Tibial nerve (tissue), 3 donors: ENCODE data around the gene MYPN.
"Not testable (repeated sequence)": the region's sequence is repeated elsewhere in the genome, so short reads cannot be mapped to it uniquely, and the experiment has no call there.

Experiments
- POLR2A ChIP-seq, 2 donors: fragments of 450-650 bp; IDR thresholded peaks; one replicate each; pipeline ENCODE4 v1.6.1; 2017; ENCODE audit warnings: antibody characterized with exemption in 2 of 2, mild to moderate bottlenecking in 2 of 2, moderate library complexity in 2 of 2
- TF ChIP-seq, protein P1 (sequence below), 5 experiments: fragments of 200-600 bp in 3 of 5; fragments of 450-650 bp in 2 of 5; sonication (generic) in 3 of 5; IDR thresholded peaks; one replicate each; pipeline ENCODE4 v1.5.1; 2016 to 2019; ENCODE audit warnings: antibody characterized with exemption in 5 of 5, mild to moderate bottlenecking in 3 of 5, moderate library complexity in 2 of 5

DNA sequence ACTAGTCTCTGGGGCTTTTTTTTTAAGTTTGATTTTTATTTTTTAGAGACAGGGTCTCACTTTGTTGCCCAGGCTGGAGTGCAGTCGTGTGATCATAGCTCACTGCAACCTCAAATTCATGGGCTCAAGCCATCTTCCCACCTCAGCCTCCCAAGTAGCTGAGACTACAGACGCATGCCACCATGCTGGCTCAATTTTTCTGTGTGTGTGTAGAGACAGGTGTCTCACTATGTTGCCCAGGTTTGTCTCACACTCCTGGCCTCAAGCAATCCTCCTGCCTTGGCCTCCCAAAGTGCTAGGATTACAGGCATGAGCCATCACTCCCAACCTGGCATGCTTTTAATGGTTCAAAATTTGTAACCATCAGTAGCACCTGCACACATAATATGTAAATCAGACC is 86.5 kb downstream of the MYPN start:
- TF ChIP-seq, protein P1, sequence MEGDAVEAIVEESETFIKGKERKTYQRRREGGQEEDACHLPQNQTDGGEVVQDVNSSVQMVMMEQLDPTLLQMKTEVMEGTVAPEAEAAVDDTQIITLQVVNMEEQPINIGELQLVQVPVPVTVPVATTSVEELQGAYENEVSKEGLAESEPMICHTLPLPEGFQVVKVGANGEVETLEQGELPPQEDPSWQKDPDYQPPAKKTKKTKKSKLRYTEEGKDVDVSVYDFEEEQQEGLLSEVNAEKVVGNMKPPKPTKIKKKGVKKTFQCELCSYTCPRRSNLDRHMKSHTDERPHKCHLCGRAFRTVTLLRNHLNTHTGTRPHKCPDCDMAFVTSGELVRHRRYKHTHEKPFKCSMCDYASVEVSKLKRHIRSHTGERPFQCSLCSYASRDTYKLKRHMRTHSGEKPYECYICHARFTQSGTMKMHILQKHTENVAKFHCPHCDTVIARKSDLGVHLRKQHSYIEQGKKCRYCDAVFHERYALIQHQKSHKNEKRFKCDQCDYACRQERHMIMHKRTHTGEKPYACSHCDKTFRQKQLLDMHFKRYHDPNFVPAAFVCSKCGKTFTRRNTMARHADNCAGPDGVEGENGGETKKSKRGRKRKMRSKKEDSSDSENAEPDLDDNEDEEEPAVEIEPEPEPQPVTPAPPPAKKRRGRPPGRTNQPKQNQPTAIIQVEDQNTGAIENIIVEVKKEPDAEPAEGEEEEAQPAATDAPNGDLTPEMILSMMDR (IDR thresholded peaks at IDR 0.05), result not testable (repeated sequence)
- not testable (repeated sequence) for TF ChIP-seq POLR2A (IDR thresholded peaks at IDR 0.05)
